Neural cell (in vitro differentiated cells): Measurements from ENCODE around the gene SPATA31E1.

Experiments used
- EP300 ChIP-seq: fragments of 450-650 bp; conservative IDR thresholded peaks from 2 replicates; pipeline ENCODE4 v1.6.1; 2014; ENCODE audit warnings: antibody characterized with exemption, mild to moderate bottlenecking, moderate library complexity; ENCODE audit not compliant: poor library complexity, severe bottlenecking
- EZH2 ChIP-seq: fragments of 200-600, 300-800 bp; shearing (Covaris generic), sonication (generic); IDR thresholded peaks from 2 replicates; pipeline ENCODE4 v1.6.1; 2014; ENCODE audit warnings: antibody characterized with exemption, low read length, borderline replicate concordance, mild to moderate bottlenecking; ENCODE audit not compliant: insufficient read depth, poor library complexity, severe bottlenecking
- MXI1 ChIP-seq: fragments of 450-650 bp; conservative IDR thresholded peaks from 2 replicates; pipeline ENCODE4 v1.6.1; 2014; ENCODE audit warnings: antibody characterized with exemption, mild to moderate bottlenecking; ENCODE audit not compliant: poor library complexity, severe bottlenecking
- POLR2AphosphoS5 ChIP-seq: IDR thresholded peaks from 2 replicates; pipeline ENCODE4 v1.6.1; 2012
- RAD21 ChIP-seq: fragments of 450-650 bp; conservative IDR thresholded peaks from 2 replicates; pipeline ENCODE4 v1.6.1; 2014; ENCODE audit warnings: antibody characterized with exemption, mild to moderate bottlenecking, moderate library complexity
- SMC3 ChIP-seq: fragments of 450-650 bp; conservative IDR thresholded peaks from 2 replicates; pipeline ENCODE4 v1.6.1; 2014; ENCODE audit warnings: antibody characterized with exemption, mild to moderate bottlenecking, moderate library complexity; ENCODE audit not compliant: poor library complexity
- TAF1 ChIP-seq: IDR thresholded peaks from 2 replicates; pipeline ENCODE4 v1.6.1; 2012; ENCODE audit warnings: low read depth
- TF ChIP-seq, protein P1 (sequence below): fragments of 450-650 bp; IDR thresholded peaks from 2 replicates; pipeline ENCODE4 v1.5.1; 2014; ENCODE audit warnings: antibody characterized with exemption, mild to moderate bottlenecking, moderate library complexity; ENCODE audit not compliant: poor library complexity, severe bottlenecking
- TF ChIP-seq, protein P2 (sequence below): IDR thresholded peaks from 2 replicates; pipeline ENCODE4 v1.6.1; 2012; ENCODE audit warnings: borderline replicate concordance

DNA sequence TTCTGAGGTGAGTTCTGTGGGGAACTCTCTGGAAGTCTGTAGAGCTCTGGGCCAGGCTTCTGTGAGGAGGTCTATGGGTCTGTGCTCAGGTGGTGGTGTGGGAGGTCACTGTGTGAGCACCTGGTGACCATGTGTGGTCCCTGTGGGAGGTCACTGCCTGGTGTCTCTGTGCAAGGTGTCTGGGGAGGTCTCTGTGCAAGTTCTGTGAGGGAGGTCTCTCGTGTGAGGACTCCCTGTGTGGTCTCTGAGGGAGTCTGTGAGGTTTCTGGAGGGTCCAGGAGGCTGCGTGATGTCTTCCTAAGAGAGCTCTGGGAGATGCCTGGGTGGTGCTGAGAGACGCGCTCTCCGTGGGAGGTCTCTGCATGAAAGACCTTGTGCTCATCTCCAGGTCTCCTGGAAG lies 6.0 kb upstream of the SPATA31E1 start:
- TF ChIP-seq, protein P1, sequence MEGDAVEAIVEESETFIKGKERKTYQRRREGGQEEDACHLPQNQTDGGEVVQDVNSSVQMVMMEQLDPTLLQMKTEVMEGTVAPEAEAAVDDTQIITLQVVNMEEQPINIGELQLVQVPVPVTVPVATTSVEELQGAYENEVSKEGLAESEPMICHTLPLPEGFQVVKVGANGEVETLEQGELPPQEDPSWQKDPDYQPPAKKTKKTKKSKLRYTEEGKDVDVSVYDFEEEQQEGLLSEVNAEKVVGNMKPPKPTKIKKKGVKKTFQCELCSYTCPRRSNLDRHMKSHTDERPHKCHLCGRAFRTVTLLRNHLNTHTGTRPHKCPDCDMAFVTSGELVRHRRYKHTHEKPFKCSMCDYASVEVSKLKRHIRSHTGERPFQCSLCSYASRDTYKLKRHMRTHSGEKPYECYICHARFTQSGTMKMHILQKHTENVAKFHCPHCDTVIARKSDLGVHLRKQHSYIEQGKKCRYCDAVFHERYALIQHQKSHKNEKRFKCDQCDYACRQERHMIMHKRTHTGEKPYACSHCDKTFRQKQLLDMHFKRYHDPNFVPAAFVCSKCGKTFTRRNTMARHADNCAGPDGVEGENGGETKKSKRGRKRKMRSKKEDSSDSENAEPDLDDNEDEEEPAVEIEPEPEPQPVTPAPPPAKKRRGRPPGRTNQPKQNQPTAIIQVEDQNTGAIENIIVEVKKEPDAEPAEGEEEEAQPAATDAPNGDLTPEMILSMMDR, result no peak
- no peak for TF ChIP-seq EZH2
- no peak for TF ChIP-seq POLR2AphosphoS5
- TF ChIP-seq SMC3, result no peak
- no peak for TF ChIP-seq RAD21
- TF ChIP-seq, protein P2, sequence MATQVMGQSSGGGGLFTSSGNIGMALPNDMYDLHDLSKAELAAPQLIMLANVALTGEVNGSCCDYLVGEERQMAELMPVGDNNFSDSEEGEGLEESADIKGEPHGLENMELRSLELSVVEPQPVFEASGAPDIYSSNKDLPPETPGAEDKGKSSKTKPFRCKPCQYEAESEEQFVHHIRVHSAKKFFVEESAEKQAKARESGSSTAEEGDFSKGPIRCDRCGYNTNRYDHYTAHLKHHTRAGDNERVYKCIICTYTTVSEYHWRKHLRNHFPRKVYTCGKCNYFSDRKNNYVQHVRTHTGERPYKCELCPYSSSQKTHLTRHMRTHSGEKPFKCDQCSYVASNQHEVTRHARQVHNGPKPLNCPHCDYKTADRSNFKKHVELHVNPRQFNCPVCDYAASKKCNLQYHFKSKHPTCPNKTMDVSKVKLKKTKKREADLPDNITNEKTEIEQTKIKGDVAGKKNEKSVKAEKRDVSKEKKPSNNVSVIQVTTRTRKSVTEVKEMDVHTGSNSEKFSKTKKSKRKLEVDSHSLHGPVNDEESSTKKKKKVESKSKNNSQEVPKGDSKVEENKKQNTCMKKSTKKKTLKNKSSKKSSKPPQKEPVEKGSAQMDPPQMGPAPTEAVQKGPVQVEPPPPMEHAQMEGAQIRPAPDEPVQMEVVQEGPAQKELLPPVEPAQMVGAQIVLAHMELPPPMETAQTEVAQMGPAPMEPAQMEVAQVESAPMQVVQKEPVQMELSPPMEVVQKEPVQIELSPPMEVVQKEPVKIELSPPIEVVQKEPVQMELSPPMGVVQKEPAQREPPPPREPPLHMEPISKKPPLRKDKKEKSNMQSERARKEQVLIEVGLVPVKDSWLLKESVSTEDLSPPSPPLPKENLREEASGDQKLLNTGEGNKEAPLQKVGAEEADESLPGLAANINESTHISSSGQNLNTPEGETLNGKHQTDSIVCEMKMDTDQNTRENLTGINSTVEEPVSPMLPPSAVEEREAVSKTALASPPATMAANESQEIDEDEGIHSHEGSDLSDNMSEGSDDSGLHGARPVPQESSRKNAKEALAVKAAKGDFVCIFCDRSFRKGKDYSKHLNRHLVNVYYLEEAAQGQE, result no peak
- TF ChIP-seq EP300, result no peak
- TF ChIP-seq TAF1, result no peak
- TF ChIP-seq MXI1, result no peak
